HG03432 (cell line): Measurements from ENCODE around the gene MFN2.

Experiments
- ATAC-seq: cut with Tn5 transposase; IDR thresholded peaks from one replicate; pipeline ENCODE4 v1.9.1; 2021; ENCODE audit warnings: mild to moderate bottlenecking, moderate library complexity; ENCODE audit not compliant: unreplicated experiment

Gene MFN2

DNA sequence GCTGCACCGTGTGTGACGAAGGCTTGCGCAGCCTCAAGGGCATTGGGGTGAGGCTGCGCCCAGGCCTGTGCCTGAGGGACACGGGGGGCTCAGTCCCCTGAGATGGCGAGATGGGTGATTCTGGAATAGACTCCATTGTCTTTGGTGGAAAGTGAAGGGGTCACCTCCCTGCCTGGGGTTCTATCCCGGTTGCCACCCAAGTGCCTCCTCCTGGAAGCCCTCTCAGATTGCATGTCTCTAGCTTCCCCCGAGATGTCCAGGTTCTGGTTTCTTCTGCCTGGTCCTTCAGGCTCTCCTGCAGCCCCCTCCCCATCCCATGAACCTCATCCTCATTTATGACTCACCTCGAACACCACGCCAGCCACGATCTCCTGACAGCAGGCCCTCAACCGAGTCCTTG lies 22.3 kb upstream of the MFN2 start:
- ATAC-seq, result no peak

DNA sequence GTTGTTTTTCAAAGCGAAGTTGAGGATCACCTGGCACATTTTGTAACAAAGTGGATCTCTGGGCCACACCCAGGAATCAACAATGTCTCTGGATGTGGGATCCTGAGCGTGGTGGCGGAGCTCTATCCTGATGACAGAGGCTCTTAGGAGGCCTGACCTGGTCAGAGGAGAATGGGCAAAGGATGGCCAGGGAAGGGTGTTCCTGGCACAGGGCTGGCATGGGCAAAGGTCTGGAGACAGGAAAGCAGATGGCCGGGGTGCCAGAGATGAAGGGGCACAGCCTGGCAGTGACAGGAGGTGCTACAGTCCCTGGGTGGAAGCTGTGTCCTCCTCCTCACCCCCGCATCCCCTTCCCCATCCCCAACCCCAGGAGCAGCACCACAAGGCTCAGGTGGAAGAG lies 20.0 kb upstream of the MFN2 start:
- ATAC-seq, result no peak

DNA sequence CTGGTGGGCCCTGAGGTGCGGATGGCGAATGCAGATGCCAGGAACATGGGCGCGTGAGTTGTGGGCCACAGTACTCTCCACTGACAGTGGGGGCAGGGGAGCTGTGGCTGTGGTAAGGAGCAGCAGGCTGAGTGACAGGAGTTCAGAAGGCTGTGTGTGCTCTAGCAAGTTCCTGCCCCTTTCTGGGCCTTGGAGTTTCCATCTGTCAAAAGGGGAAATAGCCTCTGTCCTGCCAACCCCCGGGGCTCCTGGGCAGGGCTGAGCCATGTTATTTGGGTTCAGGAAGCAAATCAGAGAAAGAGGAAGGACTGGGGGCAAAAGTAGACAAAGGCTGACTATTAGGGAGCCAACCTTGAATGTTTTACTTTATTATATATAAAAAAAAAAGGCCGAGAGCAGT lies 19.5 kb upstream of the MFN2 start:
- no peak for ATAC-seq

DNA sequence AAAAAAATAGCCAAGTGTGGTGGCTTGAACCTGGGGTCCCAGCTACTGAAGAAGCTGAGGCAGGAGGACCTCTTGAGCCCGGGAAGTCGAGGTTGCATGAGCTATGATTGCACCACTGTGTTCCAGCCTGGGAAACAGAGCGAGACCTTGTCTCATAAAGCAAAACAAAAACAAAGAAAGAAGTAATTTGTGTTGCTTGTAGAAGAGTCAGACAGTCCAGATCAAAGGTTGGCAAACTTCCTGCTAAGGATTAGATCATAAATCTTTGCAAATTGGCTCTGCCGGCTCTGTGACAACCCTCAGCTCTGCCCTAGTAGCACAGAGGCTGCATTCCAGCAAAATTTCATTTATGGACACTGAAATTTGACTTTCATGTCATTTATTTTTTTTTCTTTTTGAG lies 19.0 kb upstream of the MFN2 start:
- ATAC-seq, result no peak

DNA sequence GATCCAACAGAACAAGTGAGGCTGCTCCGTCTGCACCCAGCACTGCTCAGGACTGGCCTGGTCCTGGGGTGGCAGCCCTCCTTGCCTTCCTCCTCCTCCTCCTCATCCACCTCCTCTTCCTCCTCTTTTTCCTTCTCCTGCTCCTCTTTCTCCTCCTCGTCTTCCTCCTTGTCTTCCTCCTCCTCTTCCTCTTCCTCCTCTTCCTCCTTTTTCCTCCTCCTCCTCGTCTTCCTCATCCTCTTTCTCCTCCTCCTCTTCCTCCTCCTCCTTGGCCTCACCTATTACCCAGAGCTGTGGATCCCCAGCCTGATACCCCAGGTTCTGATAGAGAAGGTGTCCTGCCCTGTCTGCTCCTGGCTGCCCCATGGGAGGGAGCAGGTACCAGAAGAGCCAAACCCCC lies 16.6 kb upstream of the MFN2 start:
- no peak for ATAC-seq

DNA sequence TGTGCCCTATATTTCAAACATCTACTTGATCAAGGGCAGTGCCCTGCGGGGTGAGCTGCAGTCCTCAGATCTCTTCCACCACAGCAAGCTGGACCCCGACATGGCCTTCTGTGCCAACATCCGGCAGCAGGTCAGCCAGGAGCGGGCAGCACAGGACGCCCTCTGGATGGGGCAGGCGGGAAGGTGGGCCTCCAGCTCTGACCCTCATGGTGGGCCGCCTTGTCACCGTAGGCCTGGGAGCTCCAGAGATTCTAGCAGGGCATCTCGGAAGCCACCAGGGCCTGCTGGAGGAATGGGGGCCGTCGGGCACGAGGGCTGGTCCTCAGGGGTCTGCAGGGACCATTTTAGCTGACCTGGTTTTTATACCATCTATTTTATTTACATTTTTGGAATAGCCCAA lies 15.6 kb upstream of the MFN2 start:
- no peak for ATAC-seq

DNA sequence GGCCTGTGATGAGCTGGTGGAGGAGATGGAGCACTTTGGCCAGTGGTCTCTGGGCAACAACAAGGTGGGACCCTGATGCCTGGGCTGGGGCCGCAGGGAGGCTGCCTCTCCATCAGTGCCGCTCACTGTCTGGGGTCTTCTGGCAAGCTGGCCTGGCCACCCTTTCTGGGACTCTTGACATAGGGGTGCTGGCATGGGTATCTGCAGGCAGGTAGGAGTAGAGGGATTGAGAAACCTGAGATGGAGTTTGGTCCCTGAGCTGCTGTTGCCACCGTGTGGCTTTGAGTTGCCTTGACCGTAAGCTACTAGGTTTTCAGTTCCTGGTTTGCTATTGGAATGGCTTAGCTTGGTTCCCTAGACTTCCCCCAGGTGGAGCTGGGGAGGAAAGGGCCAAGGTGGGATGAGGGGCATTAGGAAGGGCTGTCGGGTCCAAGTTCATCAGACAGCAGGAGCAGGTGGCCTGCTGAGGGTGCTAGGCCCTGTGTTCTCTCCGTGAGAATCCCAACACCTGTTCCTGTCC lies 13.2 kb upstream of the MFN2 start:
- no peak for ATAC-seq

DNA sequence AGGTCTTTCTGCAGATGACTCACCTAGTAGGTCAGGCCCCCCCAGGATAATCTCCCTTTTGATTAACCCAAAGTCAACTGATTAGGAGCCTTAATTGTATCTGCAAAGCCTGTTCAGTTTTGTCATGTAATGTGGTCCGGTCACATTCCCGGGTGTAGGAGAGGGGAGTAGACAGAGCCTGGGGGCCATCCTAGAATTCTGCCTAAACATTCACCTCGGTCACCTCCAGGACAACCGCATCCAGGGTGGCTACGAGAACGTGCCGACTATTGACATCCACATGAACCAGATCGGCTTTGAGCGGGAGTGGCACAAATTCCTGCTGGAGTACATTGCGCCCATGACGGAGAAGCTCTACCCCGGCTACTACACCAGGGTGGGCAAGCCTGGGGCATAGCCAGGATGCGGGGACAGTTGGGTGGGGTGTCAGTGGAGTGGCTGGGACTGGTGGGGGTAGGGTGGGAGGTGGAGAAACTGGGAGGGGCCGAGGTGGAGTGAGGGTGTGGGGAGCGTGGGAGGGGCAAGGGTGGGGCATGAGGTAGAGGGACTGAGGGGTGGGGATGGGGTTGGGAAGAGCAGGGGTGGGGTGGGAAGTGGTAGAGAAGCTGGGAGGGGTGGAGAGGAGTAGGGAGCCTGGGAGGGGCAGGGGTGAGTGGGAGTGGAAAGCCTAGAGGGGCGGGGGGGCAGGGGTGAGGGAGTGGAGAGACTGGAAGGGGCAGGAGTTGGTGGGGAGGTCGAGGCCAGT lies 9.6 kb upstream of the MFN2 start:
- ATAC-seq, result no peak

DNA sequence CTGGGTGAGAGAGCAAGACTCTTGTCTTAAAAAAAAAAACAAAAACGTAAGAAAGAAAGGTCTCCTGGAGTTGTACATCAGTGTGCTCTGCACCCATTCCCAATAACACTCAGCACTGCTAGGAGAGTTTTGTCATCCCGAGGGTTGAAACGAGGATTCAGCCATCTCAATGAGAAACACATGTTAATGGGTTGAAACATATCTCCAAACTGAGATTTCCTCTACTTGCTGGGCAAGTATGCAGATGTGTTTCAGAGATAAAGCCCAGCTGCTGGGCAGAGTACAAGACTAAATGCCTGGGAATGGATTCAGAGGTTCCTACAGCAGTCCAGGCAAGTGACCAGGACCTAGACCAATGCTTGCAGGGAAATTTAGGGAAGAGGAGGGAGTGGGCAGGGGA lies 2.6 kb upstream of the MFN2 start:
- ATAC-seq, result no peak

DNA sequence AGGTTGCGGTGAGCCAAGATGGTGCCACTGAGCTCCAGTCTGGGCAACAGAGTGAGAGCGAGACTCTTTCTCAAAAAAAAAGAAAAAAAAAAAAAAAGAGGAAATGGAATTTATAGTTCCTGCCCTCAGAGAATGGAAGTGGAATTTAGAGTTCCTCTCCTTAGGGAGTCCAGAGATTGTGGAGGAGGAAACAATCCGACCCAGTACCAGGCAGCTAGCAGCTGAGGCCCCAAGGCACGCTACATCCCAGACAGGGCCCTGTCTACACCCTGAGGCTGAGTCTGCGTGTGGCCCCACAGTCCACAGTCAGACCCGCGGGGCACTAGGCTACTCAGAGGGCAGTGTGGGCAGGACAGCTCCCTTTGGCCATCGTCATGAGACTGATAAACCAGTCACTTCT lies 1.9 kb upstream of the MFN2 start:
- ATAC-seq, result no peak

DNA sequence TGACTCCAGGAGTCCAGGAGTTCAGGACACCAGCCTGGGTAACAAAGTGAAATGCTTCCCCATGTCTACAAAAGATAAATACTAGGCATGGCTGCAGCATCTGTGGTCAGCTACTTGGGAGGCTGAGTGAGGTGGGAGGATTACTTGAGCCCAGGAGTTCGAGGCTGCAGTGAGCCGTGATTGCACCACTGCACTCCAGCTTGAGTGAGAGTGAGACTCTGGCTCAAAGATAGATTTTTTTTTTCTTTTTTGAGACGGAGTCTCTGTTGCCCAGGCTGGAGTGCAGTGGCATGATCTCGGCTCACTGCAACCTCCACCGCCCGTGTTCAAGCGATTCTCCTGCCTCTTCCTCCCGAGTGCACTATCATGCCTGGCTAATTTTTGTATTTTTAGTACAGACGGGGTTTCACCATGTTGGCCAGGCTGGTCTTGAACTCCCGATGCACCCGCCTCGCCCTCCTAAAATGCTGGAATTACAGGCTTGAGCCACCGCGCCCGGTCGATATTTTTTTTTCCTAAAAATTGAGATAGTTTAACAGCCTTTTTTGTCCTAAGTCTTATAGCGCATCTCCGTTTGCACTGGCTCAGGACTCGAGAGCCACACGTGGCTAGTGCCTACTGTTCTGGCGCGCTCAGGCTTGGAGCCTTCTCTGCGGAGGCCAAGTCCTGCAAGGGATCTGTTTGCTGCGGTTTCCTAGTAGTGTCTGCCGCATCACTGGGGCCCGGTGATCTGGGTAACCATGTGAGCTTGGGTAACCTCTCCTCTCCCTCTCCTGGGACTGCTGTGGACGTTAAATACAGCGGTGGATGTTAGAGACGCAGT lies 1.0 kb upstream of the MFN2 start:
- no peak for ATAC-seq

DNA sequence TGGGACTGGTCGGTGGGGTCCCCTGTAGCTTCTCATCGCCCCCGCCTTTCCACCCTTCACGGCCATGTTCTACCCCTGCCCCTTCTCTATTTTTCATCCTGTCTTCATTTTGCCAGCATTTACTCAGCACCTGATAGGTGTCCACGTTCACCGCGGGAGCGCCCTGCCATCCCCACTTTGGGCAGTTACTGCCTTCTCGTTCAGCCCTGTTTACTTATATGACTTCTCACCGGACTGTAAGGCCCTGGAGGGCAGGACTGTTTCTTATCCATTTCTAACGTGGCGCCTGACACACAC lies 380 bp downstream of the MFN2 start:
- no peak for ATAC-seq

DNA sequence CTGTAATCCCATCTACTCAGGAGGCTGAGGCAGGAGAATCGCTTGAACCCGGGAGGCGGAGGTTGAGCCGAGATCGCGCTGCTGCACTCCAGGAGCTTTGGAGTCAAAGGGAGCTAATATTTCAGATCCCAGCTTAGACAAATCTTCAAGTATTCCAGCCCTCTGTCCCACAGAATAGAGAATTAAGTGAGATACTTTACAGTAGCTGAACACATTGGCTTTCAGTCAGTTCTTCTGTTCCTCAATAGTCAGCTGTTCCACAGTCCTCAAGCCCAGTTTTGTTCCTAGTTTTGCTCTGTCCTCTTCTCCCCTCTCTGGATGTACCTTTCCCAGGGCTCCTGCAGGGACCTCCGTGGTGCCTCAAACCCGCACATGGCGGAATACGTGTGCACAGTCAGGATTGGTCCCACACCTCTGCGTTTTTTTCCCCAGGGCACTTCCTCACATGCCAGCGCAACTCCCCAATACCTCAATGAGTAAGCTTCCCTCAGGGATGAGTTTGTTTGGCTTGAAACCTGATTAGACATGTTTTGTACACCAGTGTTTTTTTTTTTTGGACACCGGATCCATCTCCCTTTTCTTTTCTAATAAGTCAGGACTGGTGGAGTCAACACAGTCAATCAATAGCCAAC lies 1.2 kb downstream of the MFN2 start:
- ATAC-seq, result no peak

DNA sequence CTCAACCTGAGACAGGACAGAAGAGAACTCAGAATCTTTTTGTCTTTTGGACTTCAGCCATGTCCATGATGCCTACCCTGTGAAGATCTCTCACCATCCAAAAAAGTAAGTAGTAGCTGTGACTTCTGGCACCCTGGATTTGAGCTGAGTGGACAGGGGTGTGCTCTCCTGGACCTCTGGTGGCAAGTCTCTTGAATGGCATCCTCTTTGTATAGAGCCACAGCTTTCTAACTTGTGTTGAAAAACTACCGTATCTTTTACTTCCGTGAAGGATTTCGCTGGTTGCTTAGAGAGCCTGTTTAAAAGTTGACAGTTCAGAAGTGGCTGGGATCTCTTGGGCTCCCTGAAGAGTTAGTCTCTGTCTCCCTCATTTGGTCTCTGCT lies 1.8 kb downstream of the MFN2 start:
- ATAC-seq, result no peak

DNA sequence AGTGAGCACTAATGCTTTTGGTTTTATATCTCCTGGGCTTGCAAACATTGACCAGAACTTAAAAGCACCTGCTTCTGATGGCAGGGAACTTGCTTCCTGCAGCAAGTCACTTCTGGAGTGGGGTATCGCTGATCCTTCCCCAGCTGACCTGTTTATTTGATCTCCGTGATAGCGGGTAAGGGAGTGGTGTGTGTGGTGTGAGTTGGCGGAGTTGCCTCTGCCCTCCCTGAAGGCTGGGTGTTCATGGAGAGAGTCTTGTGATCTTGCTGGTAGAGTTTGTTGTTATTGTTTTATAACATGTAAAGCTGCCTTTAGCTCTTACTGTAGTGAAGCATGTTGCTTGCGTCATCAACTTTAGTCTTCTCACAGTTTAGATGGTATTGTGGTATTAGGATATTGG lies 3.9 kb downstream of the MFN2 start:
- no peak for ATAC-seq

DNA sequence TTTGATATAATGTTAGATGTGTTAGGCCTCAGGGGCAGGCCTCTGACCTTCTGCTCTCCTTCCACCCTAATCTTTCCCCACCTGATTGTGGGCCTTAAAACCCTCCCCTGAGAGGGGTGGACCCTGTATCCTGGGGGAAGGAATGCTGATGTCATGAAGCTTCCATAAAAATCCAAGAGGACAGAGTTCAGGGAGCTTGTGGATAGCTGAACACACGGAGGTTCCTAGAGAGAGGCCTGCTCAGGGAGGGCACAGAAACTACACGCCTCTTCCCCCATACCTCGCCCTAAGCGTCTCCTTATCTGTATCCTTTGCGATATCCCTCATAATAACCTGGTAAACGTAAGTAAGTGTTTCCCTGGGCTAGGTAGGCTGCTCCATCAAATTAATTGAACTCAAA lies 4.3 kb downstream of the MFN2 start:
- no peak for ATAC-seq

DNA sequence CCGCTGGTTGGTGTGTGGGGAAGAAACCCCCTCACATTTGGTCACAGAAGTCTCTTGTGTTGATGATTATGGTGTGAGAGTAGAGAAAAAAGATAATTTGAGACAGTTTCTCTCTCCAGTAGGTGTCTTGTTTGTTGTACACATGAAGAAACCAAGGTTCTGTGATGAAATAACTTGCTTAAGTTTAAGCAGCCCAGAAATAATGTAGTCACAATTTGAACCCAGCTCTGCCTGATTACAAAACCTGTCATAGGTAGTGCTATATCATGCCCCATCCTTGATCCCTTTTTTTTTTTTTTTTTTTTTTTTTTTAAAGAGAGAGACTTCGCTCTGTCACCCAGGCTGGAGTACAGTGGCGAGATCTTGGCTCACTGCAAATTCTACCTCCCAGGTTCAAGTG lies 4.9 kb downstream of the MFN2 start:
- no peak for ATAC-seq

DNA sequence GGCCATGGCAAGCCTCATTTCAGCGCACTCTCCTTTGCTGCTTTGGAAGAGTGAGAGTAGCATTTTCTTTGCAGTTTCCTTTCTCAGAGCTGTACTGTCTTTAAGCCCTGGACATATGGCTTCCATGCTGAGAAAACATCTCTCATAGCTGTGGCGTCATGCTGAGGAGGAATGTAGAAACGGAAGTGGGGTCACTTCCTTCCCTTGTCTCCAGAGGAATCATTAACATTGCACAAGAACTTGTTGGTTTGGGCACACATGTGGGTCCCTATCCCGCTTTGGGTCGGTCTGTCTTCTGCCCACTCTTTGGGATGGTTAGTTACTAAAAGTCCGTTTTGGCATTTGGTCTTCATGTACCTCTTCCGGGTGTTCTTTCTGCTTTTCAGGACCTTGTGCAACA lies 5.6 kb downstream of the MFN2 start:
- ATAC-seq, result no peak

DNA sequence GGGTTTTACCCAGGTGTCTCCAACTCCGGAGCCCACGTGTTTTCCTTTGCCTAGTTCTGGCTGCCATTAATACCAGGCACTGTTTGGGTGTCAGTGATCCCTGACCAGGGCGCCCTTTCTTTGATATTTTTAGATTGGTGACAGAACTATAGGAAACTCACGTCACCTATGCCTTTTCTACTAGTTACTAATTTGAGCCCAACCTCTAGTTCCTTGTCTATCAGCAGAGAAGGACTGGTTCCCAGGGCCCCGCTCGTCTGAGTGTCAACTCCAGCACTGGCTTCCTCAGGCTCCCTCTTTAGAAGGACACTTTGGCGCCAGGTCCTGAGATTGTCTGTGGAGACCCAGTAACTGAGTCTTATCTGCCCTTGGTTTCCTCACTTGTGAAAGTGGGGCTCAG lies 9.4 kb downstream of the MFN2 start:
- ATAC-seq, result no peak

DNA sequence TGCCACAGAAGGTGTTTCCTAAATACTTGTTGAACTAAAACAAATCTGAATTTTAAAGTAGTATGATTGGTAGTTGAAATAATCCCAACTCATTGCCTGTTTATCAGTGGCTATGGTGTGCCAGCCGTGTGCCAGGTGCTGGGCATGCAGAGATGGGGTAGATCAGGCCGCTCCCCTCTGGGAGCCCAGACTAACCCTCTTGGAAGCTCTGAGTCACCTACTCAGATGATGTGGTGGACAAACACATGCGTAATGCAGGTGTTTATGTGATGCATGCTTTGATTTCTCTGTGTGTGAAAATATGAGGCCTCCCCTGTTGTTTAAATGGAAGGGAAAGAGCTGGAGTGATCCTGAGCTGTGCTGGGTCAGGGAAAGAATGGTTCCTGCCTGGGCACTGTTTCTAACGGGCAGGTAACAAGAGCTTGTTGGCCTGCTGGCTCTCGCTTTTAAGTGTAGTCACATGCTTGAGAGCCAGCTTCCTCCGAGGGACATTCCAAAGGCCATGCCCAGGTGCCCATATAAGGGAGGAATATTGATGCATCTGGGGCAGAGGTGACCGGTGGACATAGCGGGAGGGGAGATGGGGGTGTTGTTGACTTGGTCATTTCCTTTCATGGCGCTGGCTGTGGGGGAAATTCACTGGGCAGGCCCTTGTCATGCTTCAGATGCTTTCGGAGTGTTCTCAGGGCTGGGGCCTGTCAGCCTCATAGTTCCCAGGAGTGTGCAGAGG lies 10.2 kb downstream of the MFN2 start:
- no peak for ATAC-seq

DNA sequence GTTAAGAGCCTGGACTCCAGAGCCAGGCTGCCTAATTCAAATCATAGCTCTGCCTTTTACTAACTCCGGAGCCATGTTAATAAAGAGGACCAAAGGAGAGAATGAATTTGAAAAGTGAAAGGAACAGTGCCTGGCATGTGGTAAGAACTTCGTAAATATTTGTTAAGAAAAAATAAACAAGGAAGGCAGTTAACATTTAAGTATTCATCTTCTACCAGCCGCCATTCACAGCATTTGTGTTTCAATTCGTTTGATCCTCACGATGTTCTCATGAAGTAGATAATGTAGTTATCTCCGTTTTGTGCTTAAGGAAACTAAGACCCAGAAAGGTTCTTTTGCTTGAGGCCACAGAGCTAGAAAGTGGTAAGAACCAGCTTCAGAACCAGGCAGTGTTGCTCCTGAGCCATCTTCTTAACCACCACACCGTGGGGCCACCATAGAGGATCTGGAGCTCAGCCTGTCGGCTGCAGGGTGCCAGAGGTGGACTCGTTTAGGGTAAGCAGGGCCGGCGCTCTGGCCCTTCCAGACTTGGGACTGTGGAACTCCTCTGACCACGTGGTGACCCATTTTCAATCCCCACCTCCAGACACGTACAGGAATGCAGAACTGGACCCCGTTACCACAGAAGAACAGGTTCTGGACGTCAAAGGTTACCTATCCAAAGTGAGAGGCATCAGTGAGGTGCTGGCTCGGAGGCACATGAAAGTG lies 11.9 kb downstream of the MFN2 start:
- ATAC-seq, result no peak
